Measurements from ENCODE around the gene SCN5A.

Gene SCN5A

DNA sequence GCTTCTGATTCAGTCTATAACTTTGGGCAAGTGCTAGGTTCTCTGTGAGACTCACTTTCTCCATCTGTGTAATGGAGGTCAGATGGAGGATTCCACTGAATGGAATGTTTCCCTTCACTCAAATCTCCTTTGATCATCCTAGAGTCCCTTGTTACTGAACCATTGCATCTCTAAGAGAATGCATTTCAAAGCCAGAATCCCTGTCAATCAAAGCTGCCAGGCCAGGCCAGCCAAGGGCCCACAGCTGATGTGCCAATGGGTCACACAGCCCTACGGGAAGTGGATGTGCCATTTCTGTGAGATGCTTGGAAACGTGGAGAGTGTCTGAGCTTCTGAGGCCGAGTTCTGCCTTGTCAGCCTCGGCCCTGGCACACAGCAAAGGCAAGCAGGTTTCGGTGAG lies 32.4 kb downstream of the SCN5A start:
- Histone ChIP-seq H3K36me3 (ENCODE audit: control insufficient read depth, insufficient read depth, low read length) (no peaks in the 10 kb centered on the region), H3K4me3 (ENCODE audit: low read depth, low read length) (no peak overlapping the region), H3K9me3 (ENCODE audit: control insufficient read depth, insufficient read depth, low read length) (no peaks in the 10 kb centered on the region), H3K9ac (ENCODE audit: low read depth, low read length) (no peak overlapping the region), H3K27me3 (ENCODE audit: control insufficient read depth, insufficient read depth, low read length) (no peaks in the 10 kb centered on the region), H3K4me1 (ENCODE audit: control insufficient read depth, insufficient read depth, low read length) (no peaks in the 10 kb centered on the region)

DNA sequence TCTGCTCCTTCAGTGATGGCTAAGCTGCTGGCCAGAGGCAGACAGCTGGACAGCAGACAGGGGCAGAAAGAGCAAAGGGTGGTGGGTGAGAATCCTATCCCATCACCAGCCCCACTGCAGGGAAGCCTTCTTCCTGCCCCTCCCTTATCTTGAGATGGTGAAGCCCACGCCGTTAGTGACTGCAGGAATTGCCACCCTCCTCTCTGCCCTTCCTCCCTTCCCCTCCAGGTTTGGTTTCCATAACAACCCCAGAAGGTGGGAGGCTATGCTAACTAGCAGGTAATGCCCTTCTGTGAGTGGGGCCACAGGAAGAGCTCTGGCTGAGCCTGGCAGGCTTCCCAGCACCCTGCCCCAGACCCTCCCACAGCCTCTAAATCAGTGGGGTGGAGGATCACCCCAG lies 32.8 kb downstream of the SCN5A start:
- Histone ChIP-seq H3K4me3 (ENCODE audit: low read depth, low read length) (no peak overlapping the region), H3K4me1 (ENCODE audit: control insufficient read depth, insufficient read depth, low read length) (no peaks in the 10 kb centered on the region), H3K9me3 (ENCODE audit: control insufficient read depth, insufficient read depth, low read length) (no peaks in the 10 kb centered on the region), H3K27me3 (ENCODE audit: control insufficient read depth, insufficient read depth, low read length) (no peaks in the 10 kb centered on the region), H3K36me3 (ENCODE audit: control insufficient read depth, insufficient read depth, low read length) (no peaks in the 10 kb centered on the region), H3K9ac (ENCODE audit: low read depth, low read length) (no peak overlapping the region)

- Histone ChIP-seq H3K4me3 (ENCODE audit: low read depth, low read length) (no peak overlapping the region), H3K4me1 (ENCODE audit: control insufficient read depth, insufficient read depth, low read length) (no peaks in the 10 kb centered on the region), H3K27me3 (ENCODE audit: control insufficient read depth, insufficient read depth, low read length) (no peaks in the 10 kb centered on the region), H3K9ac (ENCODE audit: low read depth, low read length) (no peak overlapping the region), H3K9me3 (ENCODE audit: control insufficient read depth, insufficient read depth, low read length) (no peaks in the 10 kb centered on the region), H3K36me3 (ENCODE audit: control insufficient read depth, insufficient read depth, low read length) (no peaks in the 10 kb centered on the region)
These were observed 33.4 kb downstream of the SCN5A start for GRCh38 chr3:38616111-38616510.

DNA sequence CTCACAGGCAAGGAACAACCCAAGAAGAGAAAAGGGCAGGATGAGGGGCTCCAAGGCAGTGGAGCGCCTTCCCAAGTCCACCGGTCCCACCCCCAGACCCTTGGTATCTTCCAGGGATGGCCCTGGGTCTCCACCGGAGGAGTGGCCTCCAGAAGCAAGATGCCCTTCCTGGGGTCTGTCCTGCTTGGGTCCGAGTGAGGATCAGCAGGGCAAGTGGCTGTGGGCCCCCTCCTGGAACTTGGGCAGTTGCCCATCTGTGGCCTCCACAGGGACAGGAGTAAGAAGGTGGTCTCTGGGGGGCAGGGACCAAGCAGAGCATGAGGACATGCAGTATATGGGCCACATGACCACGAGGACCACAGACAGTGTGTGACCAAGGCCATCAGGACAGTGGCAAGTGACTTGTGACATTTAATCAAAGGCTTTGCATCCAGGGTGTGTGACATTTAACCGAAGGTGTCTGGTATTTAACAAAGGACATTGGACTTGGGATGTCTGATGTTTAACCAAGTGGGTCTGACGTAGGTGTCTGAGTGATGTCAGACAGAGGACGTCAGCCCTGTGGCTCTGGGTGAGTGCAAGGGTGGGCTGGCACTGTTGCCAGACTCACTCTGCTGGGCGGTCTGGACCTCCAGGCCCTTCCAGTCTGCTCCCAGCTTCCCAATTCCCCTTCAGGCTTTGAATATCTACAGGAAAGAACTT lies 34.7 kb downstream of the SCN5A start:
- Histone ChIP-seq H3K9ac (ENCODE audit: low read depth, low read length) (no peak overlapping the region), H3K27me3 (ENCODE audit: control insufficient read depth, insufficient read depth, low read length) (no peaks in the 10 kb centered on the region), H3K4me3 (ENCODE audit: low read depth, low read length) (no peak overlapping the region), H3K9me3 (ENCODE audit: control insufficient read depth, insufficient read depth, low read length) (no peaks in the 10 kb centered on the region), H3K4me1 (ENCODE audit: control insufficient read depth, insufficient read depth, low read length) (no peaks in the 10 kb centered on the region), H3K36me3 (ENCODE audit: control insufficient read depth, insufficient read depth, low read length) (no peaks in the 10 kb centered on the region)

DNA sequence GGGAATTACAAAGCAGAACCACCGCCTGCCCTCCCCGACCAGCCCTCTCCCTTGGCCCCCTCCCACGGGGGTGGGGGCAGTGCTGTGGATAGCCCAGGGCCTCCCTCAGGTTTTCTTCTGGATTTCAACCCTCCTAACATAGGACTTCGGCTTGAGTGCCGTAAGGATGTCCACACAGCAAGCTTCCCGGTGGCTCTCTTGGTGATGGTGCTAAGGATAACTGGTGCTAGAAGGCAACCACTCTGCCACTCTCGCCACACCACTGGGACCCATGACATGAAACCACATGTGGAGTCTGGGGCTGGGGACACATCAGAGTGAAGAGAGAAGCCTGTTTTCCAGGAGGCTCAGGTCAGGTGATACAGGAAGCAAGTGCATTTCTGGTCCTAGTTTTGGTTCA lies 35.4 kb downstream of the SCN5A start:
- no peaks in the 10 kb centered on the region for H3K27me3 ChIP-seq (ENCODE audit: control insufficient read depth, insufficient read depth, low read length)
- no peak overlapping the region for H3K9ac ChIP-seq (ENCODE audit: low read depth, low read length)
- H3K4me1 ChIP-seq (ENCODE audit: control insufficient read depth, insufficient read depth, low read length), result no peaks in the 10 kb centered on the region
- H3K36me3 ChIP-seq (ENCODE audit: control insufficient read depth, insufficient read depth, low read length), result no peaks in the 10 kb centered on the region
- H3K4me3 ChIP-seq (ENCODE audit: low read depth, low read length), result no peak overlapping the region
- no peaks in the 10 kb centered on the region for H3K9me3 ChIP-seq (ENCODE audit: control insufficient read depth, insufficient read depth, low read length)

- H3K9me3 ChIP-seq (ENCODE audit: control insufficient read depth, insufficient read depth, low read length), result no peaks in the 10 kb centered on the region
- no peak overlapping the region for H3K9ac ChIP-seq (ENCODE audit: low read depth, low read length)
- no peak overlapping the region for H3K4me3 ChIP-seq (ENCODE audit: low read depth, low read length)
- no peaks in the 10 kb centered on the region for H3K27me3 ChIP-seq (ENCODE audit: control insufficient read depth, insufficient read depth, low read length)
- H3K36me3 ChIP-seq (ENCODE audit: control insufficient read depth, insufficient read depth, low read length), result no peaks in the 10 kb centered on the region
- no peaks in the 10 kb centered on the region for H3K4me1 ChIP-seq (ENCODE audit: control insufficient read depth, insufficient read depth, low read length)
These were observed 36.1 kb downstream of the SCN5A start for GRCh38 chr3:38613426-38613825.

GRCh38 chr3:38611866-38612265 lies 37.6 kb downstream of the SCN5A start:
- H3K27me3 ChIP-seq (ENCODE audit: control insufficient read depth, insufficient read depth, low read length), result no peaks in the 10 kb centered on the region

GRCh38 chr3:38610934-38611333 lies 38.6 kb downstream of the SCN5A start:
- no peaks in the 10 kb centered on the region for H3K4me1 ChIP-seq (ENCODE audit: control insufficient read depth, insufficient read depth, low read length)
- H3K36me3 ChIP-seq (ENCODE audit: control insufficient read depth, insufficient read depth, low read length), result peaks cover 3% of the 10 kb centered on the region
- no peak overlapping the region for H3K4me3 ChIP-seq (ENCODE audit: low read depth, low read length)
- H3K9me3 ChIP-seq (ENCODE audit: control insufficient read depth, insufficient read depth, low read length), result no peaks in the 10 kb centered on the region
- H3K27me3 ChIP-seq (ENCODE audit: control insufficient read depth, insufficient read depth, low read length), result no peaks in the 10 kb centered on the region
- H3K9ac ChIP-seq (ENCODE audit: low read depth, low read length), result no peak overlapping the region

More at GRCh38 chr3:38611866-38612265, 37.6 kb downstream of the SCN5A start:
- H3K4me1 ChIP-seq (ENCODE audit: control insufficient read depth, insufficient read depth, low read length), result no peaks in the 10 kb centered on the region
- no peaks in the 10 kb centered on the region for H3K9me3 ChIP-seq (ENCODE audit: control insufficient read depth, insufficient read depth, low read length)
- H3K4me3 ChIP-seq (ENCODE audit: low read depth, low read length), result no peak overlapping the region
- H3K36me3 ChIP-seq (ENCODE audit: control insufficient read depth, insufficient read depth, low read length), result no peaks in the 10 kb centered on the region
- H3K9ac ChIP-seq (ENCODE audit: low read depth, low read length), result no peak overlapping the region

- Histone ChIP-seq H3K4me3 (ENCODE audit: low read depth, low read length) (no peak overlapping the region), H3K27me3 (ENCODE audit: control insufficient read depth, insufficient read depth, low read length) (no peaks in the 10 kb centered on the region), H3K9ac (ENCODE audit: low read depth, low read length) (no peak overlapping the region), H3K9me3 (ENCODE audit: control insufficient read depth, insufficient read depth, low read length) (no peaks in the 10 kb centered on the region), H3K36me3 (ENCODE audit: control insufficient read depth, insufficient read depth, low read length) (peaks cover 3% of the 10 kb centered on the region), H3K4me1 (ENCODE audit: control insufficient read depth, insufficient read depth, low read length) (no peaks in the 10 kb centered on the region)
These were observed 39.1 kb downstream of the SCN5A start for GRCh38 chr3:38610436-38610835.

DNA sequence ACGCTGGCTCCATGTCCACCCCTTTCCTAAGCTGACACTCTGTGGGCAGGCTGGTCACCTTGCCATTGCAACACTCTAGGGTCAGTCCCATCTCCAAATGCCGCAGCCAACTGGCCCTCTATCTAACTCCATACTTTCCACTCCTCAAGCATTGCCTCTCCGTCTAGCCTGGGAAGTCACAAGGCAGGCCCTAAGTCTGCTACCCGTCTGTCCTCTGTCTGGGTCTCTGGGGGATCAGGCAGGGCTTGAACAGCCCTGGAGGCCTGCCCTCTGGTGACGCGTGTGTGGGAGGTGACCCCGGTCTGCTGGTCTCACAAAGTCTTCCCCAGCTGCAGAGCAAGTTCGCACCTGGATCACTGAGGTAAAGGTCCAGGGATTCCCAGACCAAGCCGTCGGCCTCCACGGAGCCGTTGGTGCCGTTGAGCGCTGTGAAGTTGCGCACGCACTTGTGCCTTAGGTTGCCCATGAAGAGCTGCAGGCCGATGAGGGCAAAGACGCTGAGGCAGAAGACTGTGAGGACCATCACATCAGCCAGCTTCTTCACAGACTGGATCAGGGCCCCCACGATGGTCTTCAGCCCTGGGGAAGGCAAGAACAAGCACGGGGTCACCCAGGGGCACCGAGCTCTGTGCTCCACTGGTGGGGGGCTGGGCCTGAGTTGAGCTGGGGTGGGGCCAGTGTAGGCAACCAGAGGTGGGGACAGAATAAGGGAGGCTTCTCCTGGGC lies 39.9 kb downstream of the SCN5A start:
- H3K4me1 ChIP-seq (ENCODE audit: control insufficient read depth, insufficient read depth, low read length), result no peaks in the 10 kb centered on the region
- no peaks in the 10 kb centered on the region for H3K27me3 ChIP-seq (ENCODE audit: control insufficient read depth, insufficient read depth, low read length)
- H3K9ac ChIP-seq (ENCODE audit: low read depth, low read length), result no peak overlapping the region
- no peaks in the 10 kb centered on the region for H3K9me3 ChIP-seq (ENCODE audit: control insufficient read depth, insufficient read depth, low read length)
- H3K36me3 ChIP-seq (ENCODE audit: control insufficient read depth, insufficient read depth, low read length), result peaks cover 3% of the 10 kb centered on the region
- H3K4me3 ChIP-seq (ENCODE audit: low read depth, low read length), result no peak overlapping the region

- Histone ChIP-seq H3K27me3 (ENCODE audit: control insufficient read depth, insufficient read depth, low read length) (no peaks in the 10 kb centered on the region), H3K4me1 (ENCODE audit: control insufficient read depth, insufficient read depth, low read length) (no peaks in the 10 kb centered on the region), H3K9ac (ENCODE audit: low read depth, low read length) (no peak overlapping the region), H3K36me3 (ENCODE audit: control insufficient read depth, insufficient read depth, low read length) (peaks cover 3% of the 10 kb centered on the region), H3K9me3 (ENCODE audit: control insufficient read depth, insufficient read depth, low read length) (no peaks in the 10 kb centered on the region), H3K4me3 (ENCODE audit: low read depth, low read length) (no peak overlapping the region)
These were observed 40.5 kb downstream of the SCN5A start for GRCh38 chr3:38608961-38609360.

GRCh38 chr3:38608086-38608775 lies 41.3 kb downstream of the SCN5A start:
- Histone ChIP-seq H3K9ac (ENCODE audit: low read depth, low read length) (no peak overlapping the region), H3K36me3 (ENCODE audit: control insufficient read depth, insufficient read depth, low read length) (peaks cover 6% of the 10 kb centered on the region), H3K9me3 (ENCODE audit: control insufficient read depth, insufficient read depth, low read length) (no peaks in the 10 kb centered on the region), H3K4me3 (ENCODE audit: low read depth, low read length) (no peak overlapping the region), H3K4me1 (ENCODE audit: control insufficient read depth, insufficient read depth, low read length) (no peaks in the 10 kb centered on the region), H3K27me3 (ENCODE audit: control insufficient read depth, insufficient read depth, low read length) (no peaks in the 10 kb centered on the region)
